Esophagus (tissue), 2 donors: ENCODE measurements around the gene DENND1B. TPM values are rescaled to one million over a fixed set of nuclear protein-coding genes. Genes with fewer than 3 reads are reported as not detected.

ENCODE experiments used
- H3K27ac ChIP-seq, 2 donors: one replicate each; pipeline ENCODE4 v1.5.1; 2013; ENCODE audit warnings: low read depth in 2 of 2, mild to moderate bottlenecking in 2 of 2, inconsistent platforms in 1 of 2, low read length in 1 of 2, moderate library complexity in 1 of 2
- H3K27me3 ChIP-seq, 2 donors: one replicate each; pipeline ENCODE4 v1.6.1; 2013; ENCODE audit warnings: low read length in 2 of 2, control low read depth in 1 of 2, mild to moderate bottlenecking in 1 of 2; ENCODE audit not compliant: insufficient read depth in 2 of 2, control insufficient read depth in 1 of 2
- H3K36me3 ChIP-seq, 2 donors: one replicate each; pipeline ENCODE4 v1.6.1; 2013; ENCODE audit warnings: low read length in 1 of 2; ENCODE audit not compliant: control insufficient read depth in 2 of 2, insufficient read depth in 2 of 2
- H3K4me1 ChIP-seq, 2 donors: one replicate each; pipeline ENCODE4 v1.6.1; 2013; ENCODE audit warnings: low read length in 1 of 2; ENCODE audit not compliant: control insufficient read depth in 2 of 2, insufficient read depth in 2 of 2
- H3K4me3 ChIP-seq, 2 donors: one replicate each; pipeline ENCODE4 v1.5.1; 2013; ENCODE audit warnings: low read length in 2 of 2, mild to moderate bottlenecking in 2 of 2, low read depth in 1 of 2, moderate library complexity in 1 of 2
- H3K9me3 ChIP-seq, 2 donors: one replicate each; pipeline ENCODE4 v1.6.1; 2013; ENCODE audit warnings: mild to moderate bottlenecking in 2 of 2, low read depth in 1 of 2, low read length in 1 of 2, moderate library complexity in 1 of 2; ENCODE audit not compliant: control insufficient read depth in 2 of 2, insufficient read depth in 1 of 2
- WGBS, 2 donors: extraction: QIAGEN DNeasy Blood & Tissue Kit; methylation state at CpG; one replicate each; pipeline ENCODE4 v1.1.7; 2013; 5-methylcytosine and 5-hydroxymethylcytosine counted together
- polyA plus RNA-seq, 2 donors: library from polyadenylated mRNA; stranded (reverse); fragments of 200-250 nt; gene quantifications; one replicate each; pipeline ENCODE4 v1.2.3, GENCODE V29; 2013
- donor health status: healthy with polysubstance abuse.
- donor health status: Bipolar disorder and iron deficiency.

DENND1B gene
- polyA plus RNA-seq, 2 donors: 3.4 to 4.8 TPM

DNA sequence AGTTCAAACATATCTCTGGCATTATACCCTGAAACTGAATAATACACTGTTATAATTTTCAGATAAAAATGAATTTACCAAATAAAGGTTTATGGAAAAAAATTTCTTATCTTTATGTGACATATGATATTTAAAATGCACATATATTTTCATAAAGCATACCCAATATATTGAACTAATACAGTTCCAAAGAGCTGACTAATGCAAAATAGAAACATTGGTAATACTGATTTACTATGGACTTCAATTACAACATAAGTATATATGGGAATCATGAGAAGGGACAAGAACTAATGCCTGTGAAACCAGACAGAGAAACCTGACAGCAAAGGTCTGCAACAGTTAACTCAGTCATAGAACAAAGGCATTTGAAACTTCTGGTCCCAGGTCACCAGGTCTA lies 153.5 kb downstream of the DENND1B start:
- Histone ChIP-seq H3K4me1 (no peaks in the 10 kb centered on the region), H3K36me3 (no peaks in the 10 kb centered on the region)

DNA sequence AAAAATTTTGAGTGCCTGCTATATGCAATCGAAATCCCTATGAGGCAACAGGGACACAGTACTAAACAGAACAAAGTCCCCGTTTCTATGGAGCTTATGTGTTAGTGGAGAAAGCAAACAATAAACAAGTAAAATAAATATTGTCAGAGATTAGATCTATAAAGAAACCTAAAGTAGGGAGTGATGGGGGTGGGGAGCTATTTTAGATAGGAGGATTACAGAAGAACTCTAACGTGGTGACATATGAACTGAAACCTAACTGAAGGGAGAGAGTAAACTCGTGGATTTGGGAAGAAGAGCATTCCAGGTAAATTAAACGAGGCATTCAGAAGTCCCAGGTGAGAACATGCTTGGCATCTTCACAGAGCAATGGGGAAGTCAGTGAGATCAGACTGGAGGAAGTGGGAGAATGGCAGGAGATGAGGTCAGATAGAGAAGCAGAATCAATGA lies 154.5 kb downstream of the DENND1B start:
- no peaks in the 10 kb centered on the region for H3K27me3 ChIP-seq
- H3K4me1 ChIP-seq: no peaks in the 10 kb centered on the region
- H3K27ac ChIP-seq: no peak overlapping the region
- WGBS, 2 donors: 59 to 70% methylated on average over 5 of the region's 5 CpGs
- no peaks in the 10 kb centered on the region for H3K9me3 ChIP-seq
- H3K36me3 ChIP-seq: no peaks in the 10 kb centered on the region
- H3K4me3 ChIP-seq: no peak overlapping the region

More for the DNA sequence above, 153.5 kb downstream of the DENND1B start:
- Histone ChIP-seq H3K4me3 (no peak overlapping the region), H3K27ac (no peak overlapping the region), H3K9me3 (no peaks in the 10 kb centered on the region), H3K27me3 (no peaks in the 10 kb centered on the region)

DNA sequence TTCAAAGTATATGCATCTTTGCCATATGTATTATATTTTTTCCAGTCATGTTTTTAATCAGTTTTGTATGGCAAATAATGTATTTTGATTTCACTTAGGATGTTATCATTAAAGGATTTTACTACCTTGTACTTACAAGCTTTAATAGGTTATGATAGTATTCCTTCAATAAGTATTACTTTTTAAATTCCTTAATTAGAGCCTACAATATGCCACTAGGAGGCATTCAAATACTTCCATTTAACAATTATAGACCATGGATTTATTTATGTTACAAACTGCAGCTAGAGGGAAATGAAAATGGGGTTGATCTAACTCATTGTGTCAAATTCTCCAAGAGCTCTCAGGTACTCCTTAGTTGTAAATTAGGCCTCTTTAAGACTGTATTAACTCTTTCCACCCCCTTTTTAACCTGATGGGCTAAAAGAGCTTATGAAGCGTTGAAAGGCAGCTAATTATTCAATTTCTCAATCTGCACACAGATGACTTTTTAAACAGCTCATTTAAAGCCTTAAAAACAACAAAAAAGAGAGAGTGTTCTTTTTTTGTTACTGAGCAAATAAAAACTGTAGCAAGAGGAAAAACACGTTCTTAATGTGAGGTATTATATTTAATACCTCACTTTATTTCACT lies 156.2 kb downstream of the DENND1B start:
- H3K9me3 ChIP-seq: no peaks in the 10 kb centered on the region
- no peaks in the 10 kb centered on the region for H3K36me3 ChIP-seq
- no peak overlapping the region for H3K4me3 ChIP-seq
- 27 to 30% methylated on average over 2 of the region's 2 CpGs for WGBS, 2 donors
- no peak overlapping the region for H3K27ac ChIP-seq
- H3K4me1 ChIP-seq: no peaks in the 10 kb centered on the region
- no peaks in the 10 kb centered on the region for H3K27me3 ChIP-seq

DNA sequence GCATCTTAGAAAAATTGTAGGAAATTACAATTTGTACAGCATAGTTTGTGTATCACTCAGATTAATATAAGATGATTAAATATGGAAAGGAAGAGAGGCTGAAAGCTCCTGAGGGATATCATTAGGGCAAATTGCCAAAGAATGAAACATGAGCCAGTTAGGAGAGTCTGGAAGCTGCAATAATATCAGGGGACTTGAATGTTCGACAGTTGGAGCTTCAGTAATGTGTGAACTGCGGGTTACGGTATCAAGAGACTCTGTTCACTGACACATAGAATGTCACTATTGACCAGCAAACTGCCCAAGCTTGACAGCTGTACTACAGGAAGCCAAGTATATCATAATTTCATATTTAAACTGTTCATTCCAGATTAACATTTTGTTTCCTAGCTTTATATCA lies 157.2 kb downstream of the DENND1B start:
- Histone ChIP-seq H3K9me3 (no peaks in the 10 kb centered on the region), H3K27ac (no peak overlapping the region), H3K4me1 (no peaks in the 10 kb centered on the region), H3K4me3 (no peak overlapping the region), H3K36me3 (no peaks in the 10 kb centered on the region), H3K27me3 (no peaks in the 10 kb centered on the region)
- WGBS, 2 donors: 56 to 75% methylated on average over 3 of the region's 3 CpGs

DNA sequence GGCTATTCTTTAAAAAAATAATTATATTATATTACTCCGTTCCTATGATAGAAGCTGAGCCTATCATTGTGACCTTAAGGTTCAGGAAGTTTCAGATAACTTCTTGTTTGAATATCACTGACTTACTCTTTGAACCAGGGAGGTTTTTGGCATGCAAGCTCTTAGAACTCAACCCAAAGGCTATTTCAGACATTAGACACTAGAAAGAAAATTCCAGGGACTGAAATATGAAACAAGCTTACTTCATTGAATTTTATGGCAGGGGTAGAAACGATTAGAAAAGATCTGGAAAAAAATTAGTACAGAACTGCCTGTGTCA lies 159.6 kb downstream of the DENND1B start:
- WGBS, 2 donors: 74 to 91% methylated on average over 2 of the region's 2 CpGs
- Histone ChIP-seq H3K27ac (no peak overlapping the region), H3K4me3 (no peak overlapping the region), H3K9me3 (no peaks in the 10 kb centered on the region), H3K4me1 (no peaks in the 10 kb centered on the region), H3K27me3 (no peaks in the 10 kb centered on the region), H3K36me3 (no peaks in the 10 kb centered on the region)

DNA sequence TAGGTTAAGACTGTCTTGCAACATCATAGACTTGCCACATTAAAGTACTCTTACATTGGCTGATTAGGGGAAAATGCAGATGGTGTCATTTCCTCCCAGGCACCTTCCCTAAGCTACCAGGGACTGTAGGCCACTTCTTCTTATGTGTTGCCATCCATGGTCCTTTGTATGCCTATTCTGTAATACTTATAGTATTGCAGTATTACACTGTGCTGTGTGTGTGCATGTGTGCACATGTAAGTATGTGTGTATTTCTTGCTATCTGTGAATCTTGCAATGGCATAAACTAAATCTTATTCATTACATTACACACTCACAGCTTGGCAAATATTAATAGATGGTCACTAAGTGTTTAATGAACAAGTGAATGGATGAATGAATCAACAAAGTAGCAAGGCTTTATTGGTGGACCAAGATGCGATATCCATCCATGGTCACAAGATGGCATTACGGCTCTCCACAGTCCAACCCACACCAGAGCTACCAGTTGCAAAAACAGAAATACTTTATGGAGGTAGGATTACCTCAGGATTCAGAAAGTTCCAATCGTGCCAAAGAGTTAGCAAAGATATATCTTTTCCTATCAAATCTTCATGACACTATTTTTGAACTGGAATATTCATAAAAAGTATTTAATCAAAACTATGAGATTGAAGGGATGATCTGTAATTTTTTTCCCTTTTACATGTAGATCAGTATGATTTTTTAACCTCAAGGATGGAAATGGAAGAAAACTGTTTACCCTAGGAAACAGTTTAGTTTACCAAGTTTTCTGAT lies 160.2 kb downstream of the DENND1B start:
- no peak overlapping the region for H3K27ac ChIP-seq
- H3K36me3 ChIP-seq: no peaks in the 10 kb centered on the region
- no peaks in the 10 kb centered on the region for H3K4me1 ChIP-seq
- no peaks in the 10 kb centered on the region for H3K9me3 ChIP-seq
- no peaks in the 10 kb centered on the region for H3K27me3 ChIP-seq
- WGBS, 2 donors: 44 to 50% methylated on average over 3 of the region's 3 CpGs
- H3K4me3 ChIP-seq: no peak overlapping the region

DNA sequence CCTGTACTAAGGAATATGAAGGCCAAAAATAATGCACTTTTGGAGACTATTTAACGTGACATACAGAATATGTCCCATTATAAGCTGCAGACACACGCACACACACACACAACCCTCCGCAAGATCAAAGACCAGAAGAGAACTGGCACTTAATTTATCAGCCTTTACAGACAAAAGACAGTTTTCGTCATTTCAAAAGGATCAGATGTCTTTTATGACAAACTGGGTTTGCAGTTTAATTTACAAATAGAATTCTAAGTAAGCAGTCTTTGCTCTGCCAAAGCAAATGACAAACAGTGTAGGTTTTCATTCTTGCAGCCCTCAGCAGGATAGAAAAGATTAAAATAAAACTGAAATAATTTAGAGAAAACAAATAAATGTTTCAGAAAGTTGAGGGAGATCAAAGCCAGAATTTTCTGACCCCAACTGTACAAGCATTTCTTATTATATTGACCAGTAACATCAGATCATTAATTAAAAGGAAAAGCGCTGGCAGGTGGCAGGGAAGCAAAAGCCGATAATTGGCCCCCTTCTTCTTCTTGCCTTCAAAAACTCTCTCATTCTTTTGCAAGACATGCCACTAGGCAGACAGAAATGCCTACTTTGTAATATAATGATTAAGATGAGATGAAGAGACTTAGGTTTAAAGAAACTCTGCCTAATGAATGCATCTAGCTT lies 169.0 kb downstream of the DENND1B start:
- no peaks in the 10 kb centered on the region for H3K27me3 ChIP-seq
- no peaks in the 10 kb centered on the region for H3K4me1 ChIP-seq
- H3K9me3 ChIP-seq: no peaks in the 10 kb centered on the region
- no peak overlapping the region for H3K27ac ChIP-seq
- WGBS, 2 donors: 94 to 97% methylated on average over 6 of the region's 6 CpGs
- no peak overlapping the region for H3K4me3 ChIP-seq
- no peaks in the 10 kb centered on the region for H3K36me3 ChIP-seq

DNA sequence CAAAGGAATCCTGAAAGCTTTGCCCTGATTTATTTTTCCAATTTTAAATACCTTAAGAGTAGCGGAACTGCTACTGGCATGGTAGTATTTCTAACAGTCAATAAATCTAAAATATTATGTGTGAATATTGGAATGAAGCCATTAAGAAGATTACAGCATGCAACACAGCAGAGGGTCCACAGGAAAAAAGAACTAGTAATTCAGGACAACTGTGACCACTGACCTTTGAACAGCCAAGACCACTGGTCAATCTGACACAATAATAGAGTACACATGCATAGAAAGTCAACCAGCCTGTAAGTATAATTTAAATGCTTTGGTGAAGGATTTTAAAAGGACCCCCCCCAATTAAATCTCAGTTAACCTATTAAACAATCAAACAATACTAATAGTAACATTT lies 171.0 kb downstream of the DENND1B start:
- no peaks in the 10 kb centered on the region for H3K27me3 ChIP-seq
- 98 to 99% methylated on average over 1 of the region's 1 CpG for WGBS, 2 donors
- no peaks in the 10 kb centered on the region for H3K36me3 ChIP-seq
- no peaks in the 10 kb centered on the region for H3K9me3 ChIP-seq
- H3K4me3 ChIP-seq: no peak overlapping the region
- H3K27ac ChIP-seq: no peak overlapping the region
- H3K4me1 ChIP-seq: no peaks in the 10 kb centered on the region

DNA sequence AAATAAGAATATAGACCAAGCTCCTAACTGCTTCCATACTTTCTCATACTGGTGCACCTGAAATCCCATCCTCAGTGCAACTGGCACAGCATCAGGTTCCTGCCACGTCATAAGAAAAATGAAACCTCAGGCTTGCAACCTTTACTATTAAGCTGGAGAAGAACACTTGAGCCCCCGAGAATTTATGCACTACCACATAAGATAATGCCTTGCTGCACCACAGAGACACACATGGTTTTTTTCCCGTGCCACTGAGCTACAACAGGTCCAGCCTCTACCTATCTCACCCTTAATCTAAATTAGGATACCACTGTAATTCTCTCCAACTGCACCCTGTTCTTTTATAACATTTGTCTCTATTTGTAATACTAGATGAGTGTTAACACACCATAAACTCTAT lies 174.5 kb downstream of the DENND1B start:
- WGBS, 2 donors: 88 to 93% methylated on average over 3 of the region's 3 CpGs
- Histone ChIP-seq H3K36me3 (peaks cover 0 to 2% of the 10 kb centered on the region in 2 donors), H3K9me3 (no peaks in the 10 kb centered on the region), H3K27ac (no peak overlapping the region), H3K27me3 (no peaks in the 10 kb centered on the region), H3K4me3 (no peak overlapping the region), H3K4me1 (no peaks in the 10 kb centered on the region)
